GM19468 (cell line): ENCODE results near the gene ADAMTS5.

Experiments used
- ATAC-seq: cut with Tn5 transposase; IDR thresholded peaks from one replicate; pipeline ENCODE4 v1.9.1; 2021; ENCODE audit warnings: mild to moderate bottlenecking, moderate library complexity, moderate number of reproducible peaks; ENCODE audit not compliant: unreplicated experiment; ENCODE audit errors: extremely low read depth

ADAMTS5 gene

GRCh38 chr21:26892151-26892550, 74.7 kb downstream of the ADAMTS5 start:
- no peak for ATAC-seq

DNA sequence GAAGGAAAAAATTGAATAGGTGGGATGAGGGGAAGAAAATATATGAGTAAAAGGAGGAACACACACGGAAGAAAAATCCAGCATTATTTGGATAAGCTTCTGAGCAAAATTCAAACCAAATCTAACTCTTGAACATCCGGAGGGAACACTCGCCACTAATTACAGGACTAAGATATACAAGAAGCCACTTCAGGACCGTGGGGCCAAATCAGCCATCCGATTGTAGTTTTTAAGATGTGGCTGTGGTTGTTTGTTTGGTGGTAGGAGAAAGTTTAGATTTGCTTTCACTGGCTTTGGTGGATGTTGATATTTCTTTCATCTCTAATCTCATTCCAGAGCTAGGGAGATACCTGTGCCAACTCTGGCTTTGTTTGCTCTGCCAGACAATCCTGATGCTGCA, 78.0 kb downstream of the ADAMTS5 start:
- no peak for ATAC-seq

GRCh38 chr21:26888256-26888655, 78.6 kb downstream of the ADAMTS5 start:
- no peak for ATAC-seq

- ATAC-seq = no peak
Observed at GRCh38 chr21:26887251-26887650, 79.6 kb downstream of the ADAMTS5 start.

- ATAC-seq = no peak
Observed at GRCh38 chr21:26884436-26884835, 82.5 kb downstream of the ADAMTS5 start.

DNA sequence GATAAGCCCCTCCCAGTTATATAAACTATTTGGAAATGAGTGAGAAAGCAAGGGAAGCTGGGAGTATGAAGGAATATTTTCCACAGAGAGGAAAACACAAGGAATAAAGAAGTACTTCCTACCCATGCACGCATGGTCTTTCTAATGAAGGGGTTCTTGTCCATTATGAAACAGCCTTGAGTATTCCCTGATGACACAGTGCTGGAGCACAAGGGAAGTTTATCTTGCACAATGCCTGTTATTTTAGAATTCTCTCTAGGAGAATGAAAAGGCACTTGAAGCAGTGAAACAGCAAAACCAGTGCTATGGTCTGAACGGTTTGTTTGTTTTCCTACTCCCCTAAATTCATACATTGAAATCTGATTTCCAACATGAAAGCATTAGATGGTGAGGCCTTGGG, 83.1 kb downstream of the ADAMTS5 start:
- ATAC-seq = no peak

- ATAC-seq = no peak
Observed at GRCh38 chr21:26881504-26882228, 85.2 kb downstream of the ADAMTS5 start.

DNA sequence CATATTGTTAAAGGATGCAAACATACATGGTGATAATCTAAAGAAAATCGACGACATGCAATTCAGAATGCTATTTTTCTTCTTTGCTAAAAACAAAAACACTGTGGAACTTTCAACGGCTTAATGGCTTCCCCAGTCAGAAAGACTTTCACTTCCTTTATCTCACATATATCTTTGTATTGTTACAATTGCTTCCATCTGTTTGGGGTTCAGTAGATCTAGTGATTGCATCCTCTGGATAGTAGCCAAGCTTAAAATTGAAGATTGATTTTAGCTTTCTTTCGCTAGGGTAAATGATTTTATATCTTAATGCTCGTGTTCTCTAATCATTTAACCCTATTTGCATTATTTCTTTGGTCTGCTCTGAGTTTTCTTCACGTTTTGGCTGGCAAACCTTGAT, 89.9 kb downstream of the ADAMTS5 start:
- ATAC-seq = no peak

DNA sequence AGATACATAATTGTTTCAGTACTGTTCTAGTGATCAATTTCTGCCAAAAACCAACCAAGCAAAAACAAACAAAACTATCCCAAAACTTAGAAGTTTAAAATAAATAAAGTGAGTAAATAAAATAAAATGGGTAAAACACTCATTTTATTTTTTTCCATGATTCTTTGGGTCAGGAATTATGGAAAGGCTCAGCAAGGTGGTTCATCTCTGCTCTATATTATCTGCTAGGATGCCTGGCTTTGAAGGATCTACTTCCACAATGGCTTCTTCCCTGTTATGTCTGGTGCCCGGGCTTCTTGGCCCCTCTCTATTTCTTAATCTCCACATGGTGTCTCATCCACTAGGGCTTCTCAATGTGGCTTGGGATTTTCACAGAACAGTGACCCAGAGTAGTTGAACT, 92.5 kb downstream of the ADAMTS5 start:
- no peak for ATAC-seq
